ENCODE measurements around the gene COL20A1.

DNA sequence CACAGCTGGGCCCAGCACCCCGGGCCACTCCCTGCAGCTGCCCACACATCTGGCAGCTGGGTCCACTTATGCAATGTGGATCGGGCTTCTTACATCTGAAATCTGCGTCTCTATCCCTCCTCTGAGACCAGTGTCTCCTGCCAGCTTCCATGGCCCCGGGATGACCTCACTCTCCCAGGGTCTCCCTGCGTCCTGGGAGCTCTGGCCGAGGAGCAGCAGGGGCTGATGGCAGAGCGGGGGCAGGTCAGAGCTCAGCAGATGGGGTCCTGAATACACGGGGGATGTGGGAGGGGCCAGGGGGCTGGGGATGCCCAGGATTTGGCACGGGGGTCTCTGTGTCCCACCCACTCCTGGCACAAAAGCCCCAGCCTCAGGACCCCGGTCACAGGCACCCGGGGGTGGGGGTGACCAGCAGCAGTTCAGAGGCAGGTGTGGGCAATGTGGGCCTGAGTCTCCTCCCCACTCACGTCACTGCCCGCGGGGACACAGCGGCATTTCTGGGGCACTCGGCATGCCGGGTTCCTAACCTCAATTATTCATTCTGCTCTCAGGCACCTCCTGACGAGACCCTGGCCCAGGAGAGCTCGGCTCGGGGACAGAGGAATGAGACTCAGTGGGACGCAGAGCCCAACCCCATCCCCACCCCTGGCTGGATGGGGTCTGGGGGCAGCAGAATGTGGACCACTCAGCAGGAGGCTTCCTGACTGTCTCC, 51.8 kb downstream of the COL20A1 start:
- TF ChIP-seq, protein P1, sequence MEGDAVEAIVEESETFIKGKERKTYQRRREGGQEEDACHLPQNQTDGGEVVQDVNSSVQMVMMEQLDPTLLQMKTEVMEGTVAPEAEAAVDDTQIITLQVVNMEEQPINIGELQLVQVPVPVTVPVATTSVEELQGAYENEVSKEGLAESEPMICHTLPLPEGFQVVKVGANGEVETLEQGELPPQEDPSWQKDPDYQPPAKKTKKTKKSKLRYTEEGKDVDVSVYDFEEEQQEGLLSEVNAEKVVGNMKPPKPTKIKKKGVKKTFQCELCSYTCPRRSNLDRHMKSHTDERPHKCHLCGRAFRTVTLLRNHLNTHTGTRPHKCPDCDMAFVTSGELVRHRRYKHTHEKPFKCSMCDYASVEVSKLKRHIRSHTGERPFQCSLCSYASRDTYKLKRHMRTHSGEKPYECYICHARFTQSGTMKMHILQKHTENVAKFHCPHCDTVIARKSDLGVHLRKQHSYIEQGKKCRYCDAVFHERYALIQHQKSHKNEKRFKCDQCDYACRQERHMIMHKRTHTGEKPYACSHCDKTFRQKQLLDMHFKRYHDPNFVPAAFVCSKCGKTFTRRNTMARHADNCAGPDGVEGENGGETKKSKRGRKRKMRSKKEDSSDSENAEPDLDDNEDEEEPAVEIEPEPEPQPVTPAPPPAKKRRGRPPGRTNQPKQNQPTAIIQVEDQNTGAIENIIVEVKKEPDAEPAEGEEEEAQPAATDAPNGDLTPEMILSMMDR (IDR thresholded peaks at IDR 0.05) = no peak
- TF ChIP-seq EP300 (IDR thresholded peaks at IDR 0.05) = no peak

All from tibial nerve (tissue), 4 donors.